Endodermal cell (in vitro differentiated cells): Measurements from ENCODE around the gene PLEKHG4B. TPM values are rescaled to one million over a fixed set of nuclear protein-coding genes. Genes with fewer than 3 reads are reported as not detected.
A peak's percentile ranks its signal among the peaks of the same experiment; 100 is the strongest.

Source experiments
- DNase-seq: peaks from one replicate; pipeline ENCODE4 v3.0.0-alpha.2; 2017
- H3K27ac ChIP-seq: 2 replicates; pipeline ENCODE4 v1.5.1; 2013; ENCODE audit warnings: mild to moderate bottlenecking, low read depth, low read length, moderate library complexity
- H3K27me3 ChIP-seq: 2 replicates; pipeline ENCODE4 v1.6.1; 2013; ENCODE audit warnings: mild to moderate bottlenecking, low read length, moderate library complexity; ENCODE audit not compliant: insufficient read depth, control insufficient read depth, poor library complexity, severe bottlenecking
- H3K36me3 ChIP-seq: 2 replicates; pipeline ENCODE4 v1.7.0; 2013; ENCODE audit warnings: mild to moderate bottlenecking, low read length, moderate library complexity; ENCODE audit not compliant: control insufficient read depth, insufficient read depth
- H3K4me1 ChIP-seq: one replicate; pipeline ENCODE4 v1.7.0; 2013; ENCODE audit warnings: low read length; ENCODE audit not compliant: control insufficient read depth, insufficient read depth
- H3K4me3 ChIP-seq: 2 replicates; pipeline ENCODE4 v1.5.1; 2013; ENCODE audit warnings: mild to moderate bottlenecking, low read length, moderate library complexity
- H3K9ac ChIP-seq: 2 replicates; pipeline ENCODE4 v1.6.1; 2013; ENCODE audit warnings: mild to moderate bottlenecking, low read length, moderate library complexity; ENCODE audit not compliant: poor library complexity, severe bottlenecking; ENCODE audit errors: extremely low read depth
- H3K9me3 ChIP-seq: 2 replicates; pipeline ENCODE4 v1.6.1; 2013; ENCODE audit warnings: mild to moderate bottlenecking, low read length, moderate library complexity; ENCODE audit not compliant: control insufficient read depth
- H3K27ac Mint-ChIP-seq: 2 replicates; pipeline ENCODE4 v1.8.0; 2020; ENCODE audit warnings: mixed read lengths
- H3K27me3 Mint-ChIP-seq: 2 replicates; pipeline ENCODE4 v1.8.0; 2021; ENCODE audit warnings: mild to moderate bottlenecking, mixed read lengths; ENCODE audit not compliant: insufficient read depth
- H3K36me3 Mint-ChIP-seq: 2 replicates; pipeline ENCODE4 v1.8.0; 2020; ENCODE audit warnings: low read depth, mixed read lengths
- H3K4me1 Mint-ChIP-seq: 2 replicates; pipeline ENCODE4 v1.8.0; 2020; ENCODE audit warnings: mixed read lengths
- H3K4me3 Mint-ChIP-seq: 2 replicates; pipeline ENCODE4 v1.8.0; 2020; ENCODE audit warnings: mild to moderate bottlenecking, moderate library complexity, mixed read lengths
- H3K9me3 Mint-ChIP-seq: 2 replicates; pipeline ENCODE4 v1.8.0; 2020; ENCODE audit warnings: mild to moderate bottlenecking, mixed read lengths
- WGBS, 2 experiments: methylation state at CpG; one replicate each; pipeline versions ENCODE4 v1.1.5 to v1.1.7; 2013; ENCODE audit warnings: missing lambda C conversion rate in 2 of 2, mixed read lengths in 1 of 2; ENCODE audit not compliant: insufficient coverage in 1 of 2, insufficient read length in 1 of 2; 5-methylcytosine and 5-hydroxymethylcytosine counted together
- total RNA-seq, 2 donors: library from RNA; stranded (reverse); fragmentation: NEBNext Ultra II Directional in 1 of 2; extraction: Animal tissue kit (Norgen Biotek cat#: 25700) in 1 of 2; gene quantifications; 2 replicates in 1 of 2; 3 replicates in 1 of 2; pipeline ENCODE4 v1.2.1, GENCODE V29; 2021
- TF ChIP-seq, protein P1 (sequence below): fragments of 200-600 bp; sonication (generic); conservative IDR thresholded peaks from 2 replicates; pipeline ENCODE4 v1.5.0; 2021; ENCODE audit warnings: antibody characterized with exemption, mild to moderate bottlenecking

The PLEKHG4B gene
- total RNA-seq, 2 donors from 2014 or later, result 16.3 to 22.8 TPM

DNA sequence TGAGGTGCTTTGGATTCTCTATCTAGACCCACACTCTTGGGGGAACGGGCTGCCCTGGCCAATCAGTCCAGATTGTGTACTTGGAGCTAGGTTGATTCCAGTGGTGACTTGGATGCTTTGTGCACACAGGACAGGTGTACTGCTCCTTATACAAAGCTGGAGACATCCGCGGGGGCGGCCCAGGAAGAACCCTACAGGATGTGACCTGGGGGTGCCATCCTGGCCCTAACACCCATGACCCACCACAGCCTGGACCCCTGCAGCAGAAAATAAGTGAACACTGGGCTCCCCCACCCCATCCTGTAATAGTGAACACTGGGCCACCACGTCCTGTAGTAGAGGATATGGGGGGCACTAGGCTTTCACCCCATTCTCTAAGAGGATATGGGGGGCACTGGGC lies 12.1 kb upstream of the PLEKHG4B start:
- TF ChIP-seq, protein P1, sequence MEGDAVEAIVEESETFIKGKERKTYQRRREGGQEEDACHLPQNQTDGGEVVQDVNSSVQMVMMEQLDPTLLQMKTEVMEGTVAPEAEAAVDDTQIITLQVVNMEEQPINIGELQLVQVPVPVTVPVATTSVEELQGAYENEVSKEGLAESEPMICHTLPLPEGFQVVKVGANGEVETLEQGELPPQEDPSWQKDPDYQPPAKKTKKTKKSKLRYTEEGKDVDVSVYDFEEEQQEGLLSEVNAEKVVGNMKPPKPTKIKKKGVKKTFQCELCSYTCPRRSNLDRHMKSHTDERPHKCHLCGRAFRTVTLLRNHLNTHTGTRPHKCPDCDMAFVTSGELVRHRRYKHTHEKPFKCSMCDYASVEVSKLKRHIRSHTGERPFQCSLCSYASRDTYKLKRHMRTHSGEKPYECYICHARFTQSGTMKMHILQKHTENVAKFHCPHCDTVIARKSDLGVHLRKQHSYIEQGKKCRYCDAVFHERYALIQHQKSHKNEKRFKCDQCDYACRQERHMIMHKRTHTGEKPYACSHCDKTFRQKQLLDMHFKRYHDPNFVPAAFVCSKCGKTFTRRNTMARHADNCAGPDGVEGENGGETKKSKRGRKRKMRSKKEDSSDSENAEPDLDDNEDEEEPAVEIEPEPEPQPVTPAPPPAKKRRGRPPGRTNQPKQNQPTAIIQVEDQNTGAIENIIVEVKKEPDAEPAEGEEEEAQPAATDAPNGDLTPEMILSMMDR, result no peak
- Mint-ChIP-seq H3K27me3 (peaks cover 46% of the 10 kb centered on the region), H3K4me3 (no peak overlapping the region), H3K9me3 (no peaks in the 10 kb centered on the region), H3K36me3 (no peaks in the 10 kb centered on the region), H3K4me1 (peaks cover 18% of the 10 kb centered on the region), H3K27ac (no peak overlapping the region)
- Histone ChIP-seq H3K9me3 (no peaks in the 10 kb centered on the region), H3K36me3 (no peaks in the 10 kb centered on the region), H3K27ac (no peak overlapping the region), H3K9ac (no peak overlapping the region), H3K27me3 (peaks cover 7% of the 10 kb centered on the region), H3K4me1 (peaks cover 9% of the 10 kb centered on the region), H3K4me3 (no peak overlapping the region)
- WGBS, 2 experiments, result 90 to 95% methylated on average over 3 to 5 of the region's 5 CpGs
- no peak for DNase-seq

GRCh38 chr5:81391-82021 lies 10.5 kb upstream of the PLEKHG4B start:
- Mint-ChIP-seq H3K4me3 (peak overlapping the region; percentile 3), H3K36me3 (no peaks in the 10 kb centered on the region), H3K27me3 (peaks cover 45% of the 10 kb centered on the region), H3K9me3 (no peaks in the 10 kb centered on the region), H3K4me1 (peaks cover 18% of the 10 kb centered on the region), H3K27ac (peak overlapping the region; percentile 49)
- WGBS, 2 experiments, result 86 to 88% methylated on average over 13 to 19 of the region's 19 CpGs
- Histone ChIP-seq H3K9me3 (no peaks in the 10 kb centered on the region), H3K4me1 (peaks cover 9% of the 10 kb centered on the region), H3K4me3 (no peak overlapping the region), H3K9ac (no peak overlapping the region), H3K27me3 (peaks cover 10% of the 10 kb centered on the region), H3K36me3 (no peaks in the 10 kb centered on the region), H3K27ac (peak overlapping the region; percentile 87)
- TF ChIP-seq, protein P1, result no peak
- no peak for DNase-seq

DNA sequence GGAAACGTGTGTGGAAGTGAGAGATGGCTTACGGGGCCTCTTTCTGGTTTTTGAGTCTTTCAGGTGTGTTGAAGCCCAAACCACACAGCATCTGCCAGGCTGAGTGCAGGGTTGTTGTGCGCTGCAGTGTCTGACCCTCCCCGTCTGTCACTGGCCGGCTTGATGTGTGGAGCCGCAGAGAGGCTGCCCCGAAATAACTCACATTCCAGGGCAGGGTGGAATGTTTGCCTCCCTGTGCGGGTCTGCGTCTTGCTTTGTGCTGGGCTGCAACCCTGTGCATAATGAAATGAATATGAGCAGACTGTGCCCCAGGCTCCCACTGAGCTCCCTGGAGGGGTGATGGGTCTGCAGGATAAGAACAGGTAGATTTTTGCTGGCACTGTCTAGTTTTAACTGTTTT lies 9.9 kb upstream of the PLEKHG4B start:
- no peaks in the 10 kb centered on the region for H3K9me3 ChIP-seq
- H3K36me3 Mint-ChIP-seq, result no peaks in the 10 kb centered on the region

More for the DNA sequence above, 9.9 kb upstream of the PLEKHG4B start:
- H3K9ac ChIP-seq, result no peak overlapping the region
- H3K27me3 ChIP-seq, result peaks cover 15% of the 10 kb centered on the region
- peak overlapping the region; percentile 87 for H3K27ac ChIP-seq
- H3K4me1 ChIP-seq, result peaks cover 9% of the 10 kb centered on the region
- WGBS, 2 experiments, result 8 to 30% methylated on average over 9 of the region's 9 CpGs
- TF ChIP-seq, protein P1, result no peak
- H3K4me3 Mint-ChIP-seq, result peak overlapping the region; percentile 3
- DNase-seq, result peak; percentile 90
- H3K9me3 Mint-ChIP-seq, result no peaks in the 10 kb centered on the region
- H3K36me3 ChIP-seq, result no peaks in the 10 kb centered on the region
- H3K27ac Mint-ChIP-seq, result peak overlapping the region; percentile 49
- peaks cover 18% of the 10 kb centered on the region for H3K4me1 Mint-ChIP-seq
- peaks cover 50% of the 10 kb centered on the region for H3K27me3 Mint-ChIP-seq
- H3K4me3 ChIP-seq, result peak overlapping the region; percentile 44
